HG03175 (cell line): Measurements from ENCODE around the gene ATAD3C.

Experiments used
- ATAC-seq: cut with Tn5 transposase; IDR thresholded peaks from one replicate; pipeline ENCODE4 v1.9.1; 2021; ENCODE audit warnings: mild to moderate bottlenecking, moderate library complexity; ENCODE audit not compliant: unreplicated experiment

The ATAD3C gene

DNA sequence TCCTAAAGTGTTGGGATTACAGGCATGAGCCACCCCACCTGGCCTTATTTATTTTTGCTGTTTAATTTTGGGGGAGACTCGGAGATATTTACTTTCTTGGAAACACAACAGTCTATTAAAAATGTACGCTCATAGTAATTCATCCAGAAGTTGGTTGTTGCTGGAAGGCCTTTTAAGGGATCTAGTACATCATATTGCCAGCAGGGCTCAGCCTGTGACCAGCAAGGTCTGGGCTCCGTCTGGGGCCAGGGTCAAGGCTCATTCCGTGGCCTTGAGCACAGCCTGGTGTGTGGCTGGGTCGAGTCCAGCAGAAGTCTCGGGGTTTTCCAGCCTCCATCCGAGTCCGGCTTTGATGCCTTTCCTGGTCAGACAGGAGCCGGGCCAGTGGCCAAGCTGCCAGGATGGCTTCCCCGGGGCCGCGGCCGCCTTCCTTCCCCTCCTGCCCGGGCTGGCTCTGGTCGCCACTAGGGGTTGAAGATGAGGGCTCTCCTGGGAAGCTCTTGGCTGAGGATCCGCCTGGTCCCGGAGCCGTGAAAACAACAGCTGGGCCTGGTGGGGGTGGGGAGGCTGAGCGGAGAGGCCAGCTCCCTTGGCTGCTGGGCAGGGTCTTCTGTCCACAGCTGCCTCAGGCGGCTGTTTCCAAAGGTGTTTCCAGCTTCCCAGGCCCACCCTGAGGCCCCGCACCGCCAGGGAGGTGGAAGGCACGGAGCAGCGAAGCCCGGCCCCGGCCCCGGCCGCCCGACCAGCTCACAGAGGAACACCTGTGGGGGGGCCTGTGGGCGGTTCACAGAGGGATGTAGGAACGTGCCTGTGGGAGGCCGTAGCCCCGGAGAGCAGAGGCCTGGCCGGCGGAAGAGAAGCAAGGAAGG is 19.1 kb upstream of the ATAD3C start:
- ATAC-seq = no peak

DNA sequence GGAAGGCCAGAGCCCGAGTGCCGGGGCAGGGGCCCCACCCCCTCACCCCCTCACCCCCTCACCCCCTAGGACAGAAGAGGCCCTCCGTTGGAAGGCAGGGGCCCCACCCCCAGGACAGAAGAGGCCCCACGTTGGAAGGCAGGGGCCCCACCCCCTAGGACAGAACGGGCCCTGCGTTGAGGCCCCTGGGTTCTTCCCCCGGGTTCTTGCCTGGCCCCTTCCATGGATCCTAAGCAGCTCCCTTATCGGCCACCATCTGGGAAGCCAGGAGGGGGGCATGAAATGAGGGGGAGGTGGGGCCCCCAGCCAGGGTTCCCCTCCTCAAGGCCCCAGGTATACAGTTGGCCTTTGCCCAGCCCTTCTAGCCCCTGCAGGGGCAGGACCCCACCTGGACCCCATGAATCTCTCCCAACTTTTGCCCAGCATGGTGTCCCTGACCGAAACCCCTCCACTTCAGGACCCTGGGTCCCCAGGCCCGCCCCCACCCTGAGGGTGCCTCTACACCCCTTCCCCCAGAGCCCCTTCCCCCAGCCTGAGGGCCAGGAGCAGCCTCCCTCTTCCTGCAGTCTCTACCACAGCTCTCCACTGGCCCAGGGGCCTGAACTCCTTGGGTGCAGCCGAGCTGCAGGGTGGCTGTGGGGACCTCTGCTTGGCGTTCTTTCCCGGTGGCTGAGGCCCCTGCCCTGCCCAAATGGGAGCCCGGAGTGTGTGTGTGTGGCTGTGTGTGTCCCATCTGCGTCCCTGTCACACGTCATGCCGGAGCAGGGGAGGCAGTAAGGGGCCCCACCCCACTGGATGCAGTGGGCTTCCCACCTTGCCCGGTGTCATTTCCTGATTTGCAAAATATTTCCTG is 18.3 kb upstream of the ATAD3C start:
- no peak for ATAC-seq

DNA sequence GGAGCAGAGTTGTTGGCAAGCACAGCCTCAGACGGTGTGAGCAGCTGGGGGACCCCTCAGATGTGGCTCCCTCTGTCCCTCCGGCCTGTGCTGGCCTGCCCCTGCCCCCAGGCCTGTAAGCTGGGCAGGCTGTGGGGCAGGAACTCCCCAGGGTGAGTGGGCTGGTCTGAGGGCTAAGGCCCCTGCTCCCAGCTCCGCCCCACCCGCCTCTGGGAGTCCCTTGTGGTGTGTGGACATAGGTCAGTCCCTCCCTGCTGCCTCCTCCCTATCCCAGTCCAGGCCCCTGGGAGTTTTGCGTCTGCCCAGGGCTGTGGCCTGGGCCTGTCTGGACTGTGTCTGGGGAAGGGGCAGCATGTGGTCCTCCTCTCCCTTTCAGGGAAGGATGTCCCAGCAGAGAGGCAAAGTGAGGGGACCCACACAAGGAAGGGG is 17.6 kb upstream of the ATAD3C start:
- no peak for ATAC-seq

DNA sequence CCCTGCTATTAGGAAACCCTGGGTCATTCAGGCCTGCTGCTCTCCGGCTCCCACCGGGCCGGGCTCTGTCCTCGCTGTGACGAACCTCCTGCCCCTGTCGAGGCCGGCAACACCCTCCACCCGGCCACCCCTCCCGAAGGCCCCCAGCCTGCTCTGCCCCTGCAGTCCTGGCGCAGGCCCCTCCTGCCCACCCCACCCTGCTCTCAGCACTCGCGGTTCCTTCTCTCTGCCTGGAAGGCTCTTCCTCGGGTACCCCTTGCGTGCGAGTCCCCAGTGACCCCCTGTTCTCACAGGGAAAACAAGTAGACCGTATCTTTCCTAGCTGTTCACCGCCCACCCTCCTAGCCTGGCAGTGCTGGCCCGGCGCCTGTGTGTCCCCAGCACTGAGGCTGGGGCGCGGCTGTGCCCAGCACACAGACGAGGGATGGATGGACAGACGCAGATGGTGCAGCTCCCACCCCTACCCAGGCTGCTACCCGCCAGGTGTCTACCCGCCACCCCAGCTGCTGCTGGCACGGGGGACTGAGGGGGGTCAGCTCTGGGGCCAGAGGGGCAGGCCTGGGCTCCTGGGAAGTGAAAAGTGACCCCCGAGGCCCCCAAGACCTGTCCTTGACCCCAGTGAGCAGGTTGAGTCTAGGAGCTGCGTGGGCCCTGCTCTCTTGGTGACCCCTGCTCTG is 17.1 kb upstream of the ATAD3C start:
- ATAC-seq = no peak

DNA sequence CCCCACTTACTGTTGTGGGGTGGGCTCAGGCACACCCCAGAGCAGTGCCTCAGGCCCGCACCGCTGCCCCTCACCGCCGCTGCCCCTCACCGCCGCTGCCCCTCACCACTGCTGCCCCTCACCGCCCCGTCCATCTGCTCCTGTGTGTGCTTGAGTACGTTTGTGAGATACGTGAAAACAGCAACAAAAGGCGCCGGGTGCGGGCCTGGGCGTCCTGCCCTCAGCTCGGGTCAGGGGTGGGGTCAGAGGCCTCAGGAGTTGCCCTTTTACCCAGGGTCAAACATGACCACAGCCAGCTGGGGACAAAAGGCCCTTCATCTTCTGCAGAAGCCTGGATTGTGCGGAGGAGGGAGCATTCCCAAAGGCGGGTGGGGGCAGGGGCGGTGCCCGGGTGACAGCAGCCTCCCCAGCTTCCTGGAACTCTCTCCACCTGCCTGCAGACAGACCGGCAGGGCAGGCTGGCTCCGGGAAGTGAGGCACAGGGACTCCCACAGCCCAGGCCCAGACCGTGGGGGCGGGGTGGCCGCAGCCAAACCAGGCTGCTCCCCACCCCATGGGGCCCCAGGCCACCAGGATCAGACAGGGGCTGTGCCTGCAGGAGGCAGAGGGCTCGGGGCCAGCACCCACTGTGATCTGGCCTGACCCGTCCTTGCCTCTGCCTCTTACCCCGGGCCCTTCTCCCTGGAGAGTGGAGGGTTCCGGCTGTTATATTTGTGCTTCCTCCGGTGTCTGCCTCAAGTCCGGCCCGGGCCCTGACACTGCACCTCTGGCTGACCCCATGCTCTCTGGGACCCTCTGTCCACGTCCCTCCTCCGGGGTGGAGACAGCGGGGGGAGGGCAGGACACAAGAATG is 16.3 kb upstream of the ATAD3C start:
- no peak for ATAC-seq

DNA sequence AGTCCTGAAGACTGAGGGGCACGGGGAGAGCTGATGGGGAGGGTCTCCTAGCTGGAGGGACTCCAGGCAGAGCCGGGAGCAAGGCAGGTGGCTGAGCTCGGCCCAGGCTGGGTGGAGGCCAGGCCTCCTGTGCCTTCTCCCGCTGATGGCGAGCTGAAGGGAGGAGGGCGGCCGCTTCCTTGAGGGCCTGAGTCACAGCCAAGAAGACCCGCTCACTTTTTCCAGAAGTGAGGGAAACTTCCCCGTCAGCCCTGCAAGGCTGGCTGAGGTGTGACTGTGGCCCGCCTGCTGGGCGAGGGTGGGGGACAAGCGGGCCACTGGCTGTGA is 15.7 kb upstream of the ATAD3C start:
- no peak for ATAC-seq

DNA sequence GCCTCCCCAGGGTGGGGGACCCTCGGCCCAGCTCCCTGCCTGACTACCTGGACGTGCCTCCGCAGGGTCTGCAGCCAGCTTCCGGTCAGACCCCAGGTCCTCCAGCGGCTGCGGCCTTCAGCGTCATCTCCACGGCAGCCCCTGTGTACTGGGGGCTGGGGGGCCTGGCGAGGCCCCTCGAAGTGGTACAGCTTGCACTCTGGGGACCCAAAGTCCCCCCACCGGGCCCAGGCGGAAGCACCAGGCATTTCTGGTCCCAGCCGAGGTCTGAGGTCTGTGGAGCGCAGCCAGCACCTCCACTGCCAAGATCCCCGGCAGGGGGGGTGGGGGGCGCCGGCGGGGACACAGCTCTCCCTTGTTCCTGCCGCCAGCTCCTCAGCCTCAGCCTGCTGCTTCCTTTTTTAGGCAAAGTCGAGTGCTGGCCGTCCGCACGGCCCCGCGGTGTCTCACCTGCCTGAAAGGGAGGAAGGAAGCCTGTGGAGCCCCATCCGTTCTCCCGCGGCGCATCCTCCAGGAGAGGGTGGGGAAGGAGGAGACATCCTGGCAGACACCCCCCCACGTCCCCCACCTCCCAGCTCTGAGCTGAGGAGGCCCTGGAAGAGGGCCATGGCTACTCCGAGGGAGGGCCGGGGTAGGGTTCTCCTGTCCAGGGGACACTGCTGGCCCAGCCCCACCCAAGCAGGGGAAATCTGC is 15.2 kb upstream of the ATAD3C start:
- no peak for ATAC-seq

DNA sequence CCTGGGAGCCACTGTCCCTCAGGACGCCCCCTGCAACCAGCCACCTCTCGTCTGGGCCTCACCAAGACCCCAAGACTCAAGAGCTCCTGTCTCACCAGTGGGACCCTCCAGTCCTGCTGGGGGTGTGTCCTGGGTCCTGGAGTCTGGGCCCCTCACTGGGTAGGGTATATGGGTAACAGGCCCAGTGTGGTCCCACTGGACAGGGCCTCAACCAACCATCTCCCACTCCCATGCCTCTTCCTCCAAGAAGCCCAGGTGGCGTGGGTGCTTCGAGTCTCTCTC is 14.7 kb upstream of the ATAD3C start:
- ATAC-seq = no peak

DNA sequence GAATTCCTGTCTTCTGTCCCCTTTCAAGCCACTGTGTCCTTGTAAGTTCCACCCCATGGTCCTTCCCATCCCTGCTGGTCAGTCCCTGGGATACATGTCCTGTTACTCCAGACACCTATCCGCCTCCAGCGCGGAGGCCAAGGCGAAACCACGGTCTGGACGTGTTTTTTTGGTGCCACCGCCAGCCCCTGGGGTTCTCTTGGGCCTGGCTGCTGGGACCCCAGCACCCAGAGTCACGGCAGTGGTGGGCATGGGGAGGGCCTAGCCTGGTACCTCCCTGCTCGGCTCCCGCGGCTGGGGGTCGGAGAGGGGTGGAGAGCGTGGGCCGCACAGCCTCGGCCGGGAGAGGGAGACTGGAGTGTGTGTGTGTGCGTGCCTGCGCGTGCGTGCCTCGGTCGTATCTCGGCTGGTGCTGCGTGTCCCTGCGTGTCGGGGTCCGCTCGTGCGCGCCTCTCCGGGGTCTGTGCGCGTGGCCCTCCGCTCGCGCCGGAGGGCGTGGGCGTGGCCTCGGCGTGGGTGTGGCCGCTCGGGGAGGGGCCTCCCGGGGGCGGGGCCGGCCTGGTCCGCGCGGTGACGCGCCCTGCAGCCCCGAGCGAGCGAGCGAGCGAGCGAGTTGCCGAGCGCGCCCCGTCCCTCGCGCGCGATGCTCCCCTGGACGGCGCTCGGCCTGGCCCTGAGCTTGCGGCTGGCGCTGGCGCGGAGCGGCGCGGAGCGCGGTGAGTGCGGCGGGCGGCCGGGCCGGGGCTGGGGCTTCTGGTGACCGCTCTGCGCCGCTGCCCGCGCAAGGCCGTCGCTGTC is 14.2 kb upstream of the ATAD3C start, which contains the start of gene VWA1:
TSS of gene VWA1 (plus strand) at position 585 of the 798 bp plus-strand sequence. CDS start at position 644, 59 bp downstream.
- no peak for ATAC-seq

DNA sequence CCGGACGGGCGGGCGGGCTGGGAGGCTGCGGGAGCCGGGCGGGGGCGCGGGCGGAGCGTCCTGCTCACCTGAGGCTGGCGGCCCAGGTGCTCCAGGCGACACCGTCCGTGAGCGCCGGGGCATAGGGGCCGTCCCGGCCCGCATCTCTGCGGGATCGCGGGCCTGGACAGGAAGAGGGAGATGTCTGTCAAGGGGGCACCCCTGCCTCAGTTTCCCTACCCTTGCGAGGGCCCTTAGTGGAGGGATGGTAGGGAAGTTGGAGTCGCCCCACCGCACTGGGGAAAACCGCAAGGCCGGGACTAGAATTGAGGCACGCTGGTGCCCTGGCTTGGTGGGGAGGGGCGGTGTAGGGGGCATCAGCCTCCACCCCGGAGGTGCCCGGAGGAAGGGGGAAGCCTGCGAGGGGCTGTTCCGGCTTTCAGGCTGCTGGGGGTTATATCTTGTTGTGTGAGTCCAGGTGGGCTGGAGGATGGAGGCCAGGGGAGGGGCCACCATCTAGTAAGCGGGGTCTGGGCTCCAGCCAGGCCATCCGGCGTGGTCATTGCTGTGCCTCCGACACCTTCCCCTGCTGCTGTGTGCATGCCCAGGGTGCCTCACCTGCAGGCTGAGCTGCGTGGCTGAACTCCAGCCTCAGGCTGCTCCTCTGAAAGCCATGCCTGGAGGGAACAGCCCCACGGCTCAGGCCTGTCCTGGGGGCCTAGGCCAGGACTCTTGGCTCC is 13.4 kb upstream of the ATAD3C start:
- no peak for ATAC-seq

DNA sequence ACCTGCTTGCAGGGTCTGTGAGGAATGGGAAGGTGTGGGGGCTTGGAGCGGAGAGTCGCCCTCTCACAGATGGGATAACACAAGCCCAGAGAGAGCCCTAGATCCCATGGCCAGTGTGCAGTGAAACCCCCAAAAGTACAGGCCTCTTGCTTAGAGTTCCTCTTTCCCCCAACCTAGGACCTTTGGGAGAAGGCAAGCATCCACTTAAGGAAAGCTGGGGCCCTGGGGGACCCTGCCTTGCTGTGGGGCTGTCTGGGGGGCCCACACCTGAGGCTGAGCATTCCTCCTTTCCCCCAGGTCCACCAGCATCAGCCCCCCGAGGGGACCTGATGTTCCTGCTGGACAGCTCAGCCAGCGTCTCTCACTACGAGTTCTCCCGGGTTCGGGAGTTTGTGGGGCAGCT is 12.9 kb upstream of the ATAD3C start:
- ATAC-seq = no peak

DNA sequence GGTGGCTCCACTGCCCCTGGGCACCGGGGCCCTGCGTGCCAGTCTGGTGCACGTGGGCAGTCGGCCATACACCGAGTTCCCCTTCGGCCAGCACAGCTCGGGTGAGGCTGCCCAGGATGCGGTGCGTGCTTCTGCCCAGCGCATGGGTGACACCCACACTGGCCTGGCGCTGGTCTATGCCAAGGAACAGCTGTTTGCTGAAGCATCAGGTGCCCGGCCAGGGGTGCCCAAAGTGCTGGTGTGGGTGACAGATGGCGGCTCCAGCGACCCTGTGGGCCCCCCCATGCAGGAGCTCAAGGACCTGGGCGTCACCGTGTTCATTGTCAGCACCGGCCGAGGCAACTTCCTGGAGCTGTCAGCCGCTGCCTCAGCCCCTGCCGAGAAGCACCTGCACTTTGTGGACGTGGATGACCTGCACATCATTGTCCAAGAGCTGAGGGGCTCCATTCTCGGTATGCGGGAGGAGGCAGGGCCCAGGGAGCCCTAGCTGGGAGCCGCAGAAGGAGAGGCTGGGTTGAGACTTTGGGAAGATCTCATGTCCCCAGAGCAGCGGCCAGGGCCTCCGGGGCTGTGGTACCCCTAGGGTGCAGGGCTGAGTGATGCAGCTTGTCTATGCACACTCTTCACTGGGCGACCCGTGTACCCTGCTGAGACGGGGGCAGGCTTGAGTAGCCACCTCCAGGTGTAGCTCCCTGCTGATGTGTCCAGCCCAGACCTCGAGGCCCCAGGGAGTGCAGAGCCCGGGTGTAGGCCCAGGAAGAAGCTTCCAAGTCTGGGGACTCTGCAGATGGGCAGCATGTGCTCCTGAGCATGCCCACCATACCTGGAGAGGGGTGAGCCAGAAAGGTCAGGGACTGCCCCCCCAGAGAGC is 12.2 kb upstream of the ATAD3C start:
- no peak for ATAC-seq

DNA sequence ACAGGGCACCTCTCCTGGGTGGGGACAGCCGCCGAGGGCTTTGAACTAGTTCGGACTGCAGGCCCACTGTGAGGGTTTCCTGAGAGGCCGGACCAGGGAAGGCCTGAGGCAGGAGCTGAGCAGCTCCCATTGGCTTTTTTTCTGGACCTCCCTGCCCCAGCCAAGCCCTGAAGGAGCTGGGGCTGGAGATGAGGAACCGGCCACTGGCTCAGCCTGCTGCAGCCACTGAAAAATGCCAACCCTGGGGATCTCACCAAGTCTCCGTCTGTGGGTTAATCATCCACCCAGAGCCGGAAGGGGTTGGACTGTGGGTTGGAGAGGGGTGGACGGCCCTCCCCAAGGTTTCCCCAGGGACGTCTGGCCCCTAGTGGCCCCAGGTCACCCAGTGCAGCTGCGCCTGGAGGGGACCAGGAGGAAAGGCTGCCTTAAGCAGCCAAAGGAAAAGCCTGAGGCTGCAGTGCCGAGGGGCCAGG is 11.5 kb upstream of the ATAD3C start:
- ATAC-seq = peak; percentile 70

DNA sequence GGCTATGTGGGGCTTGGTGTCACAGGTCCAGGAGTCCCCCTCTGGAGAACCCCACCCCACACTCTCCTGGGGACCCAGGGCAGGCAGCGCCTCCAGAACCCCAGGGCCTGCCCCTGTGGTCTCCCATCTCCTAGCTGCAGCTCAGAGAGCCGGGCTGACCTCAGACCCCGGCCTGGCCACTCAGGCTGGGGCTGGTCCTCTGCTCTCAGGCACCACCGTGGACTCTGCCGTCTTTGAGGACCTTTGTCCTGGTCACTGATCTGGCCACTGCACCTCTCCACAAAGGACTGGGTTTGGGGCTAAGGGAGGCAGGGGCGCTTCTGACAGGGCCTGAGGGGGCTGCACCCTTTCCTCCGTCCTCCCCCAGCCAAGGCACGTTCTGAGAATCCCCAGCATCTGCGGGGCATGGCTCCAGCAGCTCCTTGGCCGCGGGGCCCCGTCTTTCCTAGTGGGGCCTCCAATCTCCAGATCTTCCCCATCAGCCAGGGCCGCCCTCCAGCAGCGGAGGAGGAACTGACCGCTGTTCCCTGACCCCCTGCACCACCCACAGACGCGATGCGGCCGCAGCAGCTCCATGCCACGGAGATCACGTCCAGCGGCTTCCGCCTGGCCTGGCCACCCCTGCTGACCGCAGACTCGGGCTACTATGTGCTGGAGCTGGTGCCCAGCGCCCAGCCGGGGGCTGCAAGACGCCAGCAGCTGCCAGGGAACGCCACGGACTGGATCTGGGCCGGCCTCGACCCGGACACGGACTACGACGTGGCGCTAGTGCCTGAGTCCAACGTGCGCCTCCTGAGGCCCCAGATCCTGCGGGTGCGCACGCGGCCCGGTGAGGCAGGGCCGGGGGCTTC is 10.7 kb upstream of the ATAD3C start:
- ATAC-seq = no peak

DNA sequence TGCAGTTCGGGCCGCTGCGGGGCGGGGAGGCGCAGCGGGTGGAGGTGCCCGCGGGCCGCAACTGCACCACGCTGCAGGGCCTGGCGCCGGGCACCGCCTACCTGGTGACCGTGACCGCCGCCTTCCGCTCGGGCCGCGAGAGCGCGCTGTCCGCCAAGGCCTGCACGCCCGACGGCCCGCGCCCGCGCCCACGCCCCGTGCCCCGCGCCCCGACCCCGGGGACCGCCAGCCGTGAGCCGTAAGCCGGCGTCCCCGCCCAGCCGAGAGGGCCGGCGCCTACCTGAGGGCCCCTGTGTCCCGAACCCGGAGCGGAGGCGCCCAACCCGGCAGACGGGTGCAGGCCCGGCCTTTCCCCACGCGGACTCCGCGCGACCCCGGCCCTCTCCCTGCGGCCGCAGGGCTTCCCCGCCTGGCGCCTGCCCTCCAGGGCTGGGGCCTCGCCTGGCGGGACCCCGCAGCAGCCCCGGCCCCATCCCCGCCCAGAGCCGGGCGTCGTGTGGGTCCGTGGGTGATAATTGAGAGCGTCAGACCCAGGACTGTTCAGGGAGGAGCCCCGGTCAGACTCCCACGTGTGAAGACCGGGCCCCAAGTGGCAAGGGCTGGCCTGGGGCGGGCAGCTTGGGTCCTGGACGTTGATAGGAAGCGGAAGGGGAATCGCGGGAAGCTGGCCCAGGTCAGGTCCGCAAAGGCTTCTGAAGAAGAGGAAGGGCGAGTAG is 9.8 kb upstream of the ATAD3C start:
- ATAC-seq = no peak
